GM19238 (cell line): Measurements from ENCODE around the gene CELSR1.

Experiments used
- DNase-seq: peaks from one replicate; pipeline ENCODE4 v3.0.0; 2011; ENCODE audit warnings: low spot score; ENCODE audit not compliant: insufficient read length

The CELSR1 gene

GRCh38 chr22:46449974-46450745, 87.3 kb downstream of the CELSR1 start:
- no peak for DNase-seq

DNA sequence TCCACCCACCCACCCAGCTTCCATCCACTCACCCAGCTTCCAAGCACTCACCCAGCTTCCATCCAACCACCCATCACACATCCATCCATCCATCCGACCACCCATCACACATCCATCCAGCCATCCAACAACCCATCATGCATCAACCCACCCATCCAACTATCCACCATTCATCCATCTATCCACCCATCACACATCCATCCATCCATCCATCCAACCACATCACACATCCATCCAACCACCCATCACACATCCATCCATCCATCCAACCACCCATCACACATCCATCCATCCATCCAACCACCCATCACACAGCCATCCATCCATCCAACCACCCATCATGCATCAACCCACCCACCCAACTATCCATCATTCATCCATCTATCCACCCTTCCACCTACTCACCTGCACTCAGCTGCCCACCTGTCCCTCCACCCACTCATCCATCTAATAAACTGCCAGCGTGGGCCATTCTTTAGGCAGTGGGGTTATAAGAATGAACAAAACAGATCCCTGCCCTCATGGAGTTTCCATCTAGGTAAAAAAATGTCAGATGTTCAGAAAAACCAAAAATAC, 88.2 kb downstream of the CELSR1 start:
- no peak for DNase-seq

GRCh38 chr22:46448333-46448732, 89.1 kb downstream of the CELSR1 start:
- no peak for DNase-seq

DNA sequence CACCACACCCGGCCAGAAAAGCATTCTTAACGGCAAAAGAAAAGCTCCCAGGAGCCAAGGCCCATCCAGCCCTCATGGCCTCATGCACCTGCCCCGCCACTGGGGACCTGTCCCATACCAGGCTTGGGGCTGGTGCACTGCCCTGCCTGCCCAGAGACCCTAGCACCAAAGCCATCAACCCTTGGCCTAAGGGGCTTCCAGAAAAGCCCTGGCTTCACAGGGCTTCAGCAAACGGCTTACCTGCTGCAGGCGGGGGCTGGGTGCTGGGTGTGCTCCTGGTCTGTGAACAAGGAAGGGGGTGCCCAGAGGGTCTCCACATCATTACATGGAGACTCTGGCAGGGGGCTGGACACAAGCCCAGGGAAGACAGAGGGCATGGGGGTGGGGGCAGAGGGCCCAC, 89.5 kb downstream of the CELSR1 start:
- no peak for DNase-seq

DNA sequence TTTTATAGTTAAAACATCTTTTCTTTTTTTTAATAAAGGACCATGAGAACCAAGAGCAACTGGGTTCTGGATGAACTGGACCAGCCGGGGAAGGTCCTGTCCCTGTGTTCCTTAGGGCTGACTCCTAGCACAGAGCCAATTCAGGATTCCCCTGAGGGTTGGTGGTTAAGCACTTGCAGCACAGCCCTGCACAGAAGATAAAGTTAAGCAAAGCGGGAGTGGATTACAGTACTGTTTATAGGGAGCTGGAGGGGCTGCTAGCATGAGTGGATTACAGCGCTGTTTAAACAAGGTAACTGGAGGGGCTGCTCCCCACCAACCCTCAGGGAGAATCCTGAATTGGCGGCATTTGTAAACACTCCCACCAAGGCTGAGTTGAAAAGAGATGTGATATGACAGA, 90.6 kb downstream of the CELSR1 start:
- no peak for DNase-seq

DNA sequence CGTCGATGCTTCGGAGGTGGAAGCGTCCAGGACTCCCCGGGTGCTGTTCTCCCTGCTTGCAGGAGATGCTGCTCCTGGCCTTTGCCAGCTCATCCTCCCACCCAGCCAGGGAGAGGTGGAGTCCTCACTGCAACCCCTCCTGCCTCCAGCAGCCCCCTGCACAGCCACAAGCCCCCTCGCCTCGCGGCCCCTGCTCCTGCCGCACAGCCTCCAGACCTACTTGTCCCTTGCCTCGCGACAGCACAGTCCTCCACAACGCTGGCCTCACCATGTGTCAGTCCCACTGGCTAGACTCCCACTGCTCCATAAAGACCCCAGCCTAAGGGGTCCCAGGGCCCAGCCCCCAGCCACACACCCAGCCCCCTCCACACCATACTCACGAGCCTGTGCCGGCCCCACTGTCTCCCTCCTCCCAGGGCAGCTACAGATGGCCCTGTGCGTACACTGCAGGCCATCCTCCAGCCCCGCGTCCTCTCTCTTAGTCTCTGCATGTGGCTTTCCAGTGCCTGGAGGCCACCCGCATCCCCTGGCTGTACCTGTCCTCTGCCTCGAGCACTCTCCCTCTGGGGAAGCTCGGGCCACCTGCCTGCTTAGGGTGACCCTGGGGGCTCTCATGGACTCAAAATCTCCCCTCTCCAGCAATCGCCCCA, 91.5 kb downstream of the CELSR1 start:
- DNase-seq: no peak

DNA sequence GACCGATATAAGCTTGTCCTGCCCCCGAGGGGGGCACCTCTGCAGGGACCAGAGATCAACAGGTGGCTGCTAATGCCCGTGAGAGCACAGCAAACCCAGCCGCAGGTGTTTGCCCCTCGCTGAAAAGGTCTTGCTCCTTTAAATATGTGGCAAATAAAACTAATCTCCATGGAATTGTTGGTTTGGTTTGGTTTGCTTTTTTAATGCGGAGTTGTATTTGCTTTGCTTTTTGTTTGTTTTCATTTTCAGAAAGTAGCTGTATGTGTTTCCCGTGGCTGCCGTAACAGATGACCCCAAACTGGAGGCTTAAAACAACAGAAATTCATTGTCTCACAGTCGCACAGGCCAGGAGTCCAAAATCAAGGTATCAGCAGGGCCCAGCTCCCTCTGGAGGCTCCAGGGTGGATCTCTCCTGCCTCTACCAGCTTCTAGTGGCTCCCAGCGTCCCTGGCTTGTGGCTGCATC, 93.0 kb downstream of the CELSR1 start:
- no peak for DNase-seq

DNA sequence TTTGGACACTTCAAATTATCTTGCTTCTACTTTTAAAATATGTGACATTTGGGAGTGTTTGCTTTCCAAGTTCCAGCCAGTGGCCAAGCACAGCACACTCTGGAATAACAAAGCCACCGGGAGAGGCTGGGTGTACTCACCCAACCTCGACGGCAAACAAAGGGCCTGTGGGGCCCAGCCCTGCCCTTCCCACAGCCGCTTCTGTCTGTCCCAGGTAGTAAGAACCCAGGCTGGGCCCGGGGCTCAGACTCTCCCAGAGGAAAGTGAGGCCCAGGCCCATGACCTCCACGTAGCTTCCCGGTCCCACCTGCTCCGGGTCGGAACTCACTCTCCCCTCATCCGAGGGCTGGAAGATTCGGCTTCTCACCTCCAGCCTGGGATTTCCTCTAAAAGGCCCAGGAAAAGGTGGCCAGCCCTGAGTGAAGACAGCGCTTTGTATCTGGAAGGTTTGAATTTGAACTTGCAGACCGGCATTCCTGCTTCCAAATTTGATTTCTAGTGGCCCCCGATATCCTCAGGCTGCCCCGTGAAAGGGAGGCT, 93.5 kb downstream of the CELSR1 start:
- DNase-seq: no peak

DNA sequence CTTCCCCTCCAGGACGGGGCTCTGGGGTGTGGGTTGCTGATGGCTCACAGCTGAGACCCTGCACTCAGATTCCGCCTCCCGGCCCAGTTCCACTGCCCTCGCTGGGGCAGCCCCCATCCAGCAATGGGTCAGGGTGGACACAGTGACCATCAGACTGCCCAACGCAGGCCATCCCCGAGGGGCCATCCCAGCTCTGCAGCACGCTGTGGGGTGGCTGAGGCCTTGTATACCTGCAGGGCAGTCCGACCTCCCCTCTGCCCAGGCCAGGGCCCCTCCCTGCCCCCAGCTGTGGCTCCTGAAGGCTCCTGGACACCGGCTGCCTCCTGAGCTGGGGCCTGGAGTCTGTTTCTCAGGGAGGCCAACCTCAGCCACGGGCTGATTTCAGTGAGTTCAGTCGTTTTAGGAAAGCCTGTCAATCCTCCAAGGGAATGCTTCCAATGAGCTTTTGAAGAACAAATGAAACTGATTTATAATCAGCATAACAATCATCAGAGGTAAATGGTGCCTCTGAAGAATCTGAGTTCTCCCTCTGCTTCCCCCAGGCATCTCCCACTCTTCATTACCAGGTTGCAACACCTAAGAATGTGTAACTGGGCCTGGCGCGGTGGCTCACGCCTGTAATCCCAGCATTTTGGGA, 95.1 kb downstream of the CELSR1 start:
- no peak for DNase-seq

DNA sequence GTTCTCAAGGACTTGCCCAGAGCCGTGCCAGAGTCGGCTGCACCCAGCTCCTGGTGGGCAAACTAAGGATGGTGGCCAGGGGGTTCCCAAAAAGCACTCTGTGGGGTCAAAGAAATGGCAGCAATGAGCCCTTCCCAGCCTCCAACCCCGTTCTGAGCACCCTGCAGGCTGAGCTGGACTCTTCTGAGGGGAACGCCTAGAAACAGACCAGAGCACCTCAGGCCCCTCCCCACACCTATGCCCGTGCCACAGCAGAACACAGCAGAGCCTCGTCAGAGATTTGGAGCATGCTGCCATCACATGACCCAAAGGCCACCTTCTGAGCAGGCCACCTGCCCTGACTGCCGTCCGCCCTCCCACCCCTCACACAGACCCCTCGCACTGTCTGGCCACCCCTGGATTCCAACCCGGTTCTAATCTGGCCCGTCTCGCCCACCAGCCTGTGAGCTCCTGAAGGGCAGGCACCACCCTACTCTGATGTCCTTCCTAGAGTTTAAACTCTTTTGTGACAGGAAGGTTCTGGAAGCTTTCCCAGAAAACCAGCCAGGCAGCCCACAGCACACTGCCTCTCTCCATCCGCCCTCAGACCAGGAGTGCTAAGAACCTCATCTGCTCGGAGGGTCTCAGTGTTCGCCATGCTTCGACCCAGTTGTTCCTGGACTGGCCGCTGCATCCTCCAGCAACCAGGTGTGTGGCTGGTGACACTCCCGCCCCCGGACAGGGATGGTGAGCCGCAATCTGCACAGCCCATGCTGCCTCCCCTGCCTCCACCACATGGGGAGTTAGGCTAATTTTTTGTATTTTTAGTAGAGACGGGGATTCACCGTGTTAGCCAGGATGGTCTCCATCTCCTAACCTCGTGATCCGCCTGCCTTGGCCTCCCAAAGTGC, 97.6 kb downstream of the CELSR1 start:
- no peak for DNase-seq

- DNase-seq: no peak
These were observed 98.3 kb downstream of the CELSR1 start for GRCh38 chr22:46439111-46439510.

DNA sequence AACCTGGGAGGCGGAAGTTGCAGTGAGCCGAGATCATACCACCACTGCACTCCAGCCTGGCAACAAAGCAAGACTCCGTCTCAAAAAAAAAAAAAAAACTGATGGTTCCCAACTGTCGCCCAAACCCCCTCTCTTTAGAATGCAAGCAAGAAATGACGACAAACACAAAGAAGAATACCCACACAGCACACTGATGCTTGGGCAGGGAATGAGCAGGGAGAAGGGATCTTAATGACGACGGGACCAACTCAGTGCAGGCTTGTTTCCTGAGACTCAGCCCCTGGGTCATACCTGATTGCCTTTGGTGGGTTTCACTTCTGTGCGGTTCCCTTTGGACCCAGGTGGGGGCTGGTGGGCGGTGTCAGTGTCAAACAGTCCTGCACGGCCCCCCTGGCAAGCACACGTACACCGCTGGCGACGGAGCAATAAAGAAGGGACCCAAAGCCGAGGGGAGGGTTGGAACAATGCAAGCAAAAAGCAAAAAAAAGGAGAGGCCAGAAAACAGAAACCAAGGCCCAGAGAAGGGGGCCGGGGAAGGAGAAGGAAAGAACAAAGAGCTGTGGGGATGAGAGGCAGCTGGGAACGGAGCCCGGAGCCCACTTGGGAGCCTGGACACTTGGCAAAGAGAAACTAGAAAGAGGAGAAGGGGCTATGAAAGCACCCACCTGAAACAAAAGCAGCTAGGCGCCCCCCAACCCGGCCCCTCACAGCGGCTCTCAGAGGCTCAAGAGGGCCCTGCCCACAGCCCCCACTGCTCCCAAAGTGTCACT, 99.6 kb downstream of the CELSR1 start:
- no peak for DNase-seq

DNA sequence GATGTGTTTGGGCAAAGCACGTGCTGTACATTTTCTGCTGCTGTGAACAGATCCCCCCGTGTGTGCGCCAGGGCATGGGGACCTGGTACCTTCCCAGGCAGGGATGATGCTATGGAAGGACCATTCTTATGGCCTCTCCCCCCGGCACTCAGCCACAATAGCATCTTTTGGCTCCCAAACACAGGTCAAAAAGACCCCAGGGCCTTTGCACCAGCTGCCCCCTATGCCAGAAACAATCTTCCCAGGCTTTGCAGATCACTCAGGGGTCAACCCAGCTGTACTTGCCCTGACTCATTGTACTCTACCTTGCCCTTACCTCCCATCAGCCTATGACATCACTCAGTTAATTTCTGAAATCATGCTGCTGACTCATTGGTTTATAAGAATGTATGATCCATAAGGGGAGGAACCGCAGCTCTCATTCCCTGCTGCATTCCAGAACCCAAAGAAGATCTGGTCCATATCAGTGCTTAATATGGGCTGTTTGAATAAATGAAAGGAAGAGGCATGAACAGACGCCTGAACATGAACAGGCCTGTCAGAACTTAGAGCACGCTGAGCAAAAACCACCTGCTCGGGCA, 100.7 kb downstream of the CELSR1 start:
- DNase-seq: no peak

GRCh38 chr22:46433318-46433717, 104.1 kb downstream of the CELSR1 start:
- no peak for DNase-seq

- DNase-seq: peak; percentile 42
These were observed 105.0 kb downstream of the CELSR1 start for GRCh38 chr22:46432164-46433068.

GRCh38 chr22:46430961-46431838, 106.2 kb downstream of the CELSR1 start:
- DNase-seq: no peak

GRCh38 chr22:46429325-46429853, 108.0 kb downstream of the CELSR1 start:
- DNase-seq: no peak
